K562 (cell line): ENCODE results near the gene MPV17L2. TPM values are rescaled to one million over a fixed set of nuclear protein-coding genes. Genes with fewer than 3 reads are reported as not detected.

Experiments used
- ATF1 ChIP-seq, 2 experiments: fragments of 450-650 bp in 1 of 2; IDR thresholded peaks; 2 replicates each; pipeline ENCODE4 v1.6.1; 2016; ENCODE audit warnings: missing compliant biosample characterization in 1 of 2, missing genetic modification characterization in 1 of 2
- BCOR ChIP-seq: fragments of 450-650 bp; IDR thresholded peaks from 2 replicates; pipeline ENCODE4 v1.6.1; 2016
- CAMTA2 ChIP-seq: fragments of 250-450 bp; sonication (Bioruptor Pico); conservative IDR thresholded peaks from 2 replicates; pipeline ENCODE4 v1.5.1; 2022
- CBX2 ChIP-seq: fragments of 200-600 bp; sonication (generic); IDR thresholded peaks from one replicate; pipeline ENCODE4 v1.6.1; 2012; ENCODE audit warnings: mild to moderate bottlenecking, low read length, inconsistent platforms; ENCODE audit not compliant: insufficient read depth, poor library complexity, severe bottlenecking
- CTBP1 ChIP-seq: fragments of 450-650 bp; IDR thresholded peaks from 2 replicates; pipeline ENCODE4 v1.6.1; 2016; ENCODE audit warnings: borderline replicate concordance
- ELF2 ChIP-seq: fragments of 250-450 bp; sonication (Bioruptor Pico); IDR thresholded peaks from 2 replicates; pipeline ENCODE4 v1.5.0; 2021; ENCODE audit warnings: mild to moderate bottlenecking
- HMGN3 ChIP-seq: IDR thresholded peaks from 2 replicates; pipeline ENCODE4 v1.6.1; 2011; ENCODE audit warnings: borderline replicate concordance, low read depth, mild to moderate bottlenecking, mixed read lengths, low read length; ENCODE audit not compliant: insufficient read length; ENCODE audit errors: extremely low read depth
- HSF4 ChIP-seq: fragments of 250-450 bp; sonication (Bioruptor Pico); IDR thresholded peaks from 2 replicates; pipeline ENCODE4 v2.1.2; 2022; ENCODE audit warnings: mild to moderate bottlenecking, moderate library complexity, borderline replicate concordance
- LCOR ChIP-seq: sonication (generic); formaldehyde crosslinking; IDR thresholded peaks from 2 replicates; pipeline ENCODE4 v1.8.0; 2022; ENCODE audit warnings: mild to moderate bottlenecking, missing genetic modification reagents
- LEF1 ChIP-seq: fragments of 450-650 bp; IDR thresholded peaks from 2 replicates; pipeline ENCODE4 v1.6.1; 2016; ENCODE audit warnings: mild to moderate bottlenecking
- MCM2 ChIP-seq: fragments of 450-650 bp; IDR thresholded peaks from 2 replicates; pipeline ENCODE4 v1.6.1; 2017; ENCODE audit warnings: low read depth, mild to moderate bottlenecking
- MCM3 ChIP-seq: fragments of 450-650 bp; IDR thresholded peaks from 2 replicates; pipeline ENCODE4 v1.6.1; 2016
- NFXL1 ChIP-seq: fragments of 450-650 bp; formaldehyde crosslinking; IDR thresholded peaks from 2 replicates; pipeline ENCODE4 v1.4.0; 2021; ENCODE audit warnings: mild to moderate bottlenecking
- NR1H2 ChIP-seq: sonication (generic); formaldehyde crosslinking; IDR thresholded peaks from 2 replicates; pipeline ENCODE4 v1.4.0; 2020; ENCODE audit warnings: mild to moderate bottlenecking, missing genetic modification reagents
- NR2F6 ChIP-seq: fragments of 450-650 bp; formaldehyde crosslinking; IDR thresholded peaks from 2 replicates; pipeline ENCODE4 v1.4.0; 2020; ENCODE audit warnings: mild to moderate bottlenecking
- NR4A1 ChIP-seq, 2 experiments: fragments of 250-450 bp in 1 of 2; fragments of 450-650 bp in 1 of 2; sonication (Bioruptor Pico) in 1 of 2; IDR thresholded peaks; 2 replicates each; pipeline versions ENCODE4 v1.4.0 to v1.6.1; 2016 to 2020; ENCODE audit warnings: mild to moderate bottlenecking in 2 of 2, missing compliant biosample characterization in 1 of 2, missing genetic modification characterization in 1 of 2, moderate library complexity in 1 of 2
- SMARCA4 ChIP-seq: fragments of 450-650 bp; IDR thresholded peaks from 2 replicates; pipeline ENCODE4 v1.6.1; 2016
- SMARCE1 ChIP-seq: fragments of 450-650 bp; IDR thresholded peaks from 2 replicates; pipeline ENCODE4 v1.7.1; 2016; ENCODE audit warnings: mild to moderate bottlenecking
- TAF9B ChIP-seq: fragments of 450-650 bp; IDR thresholded peaks from 2 replicates; pipeline ENCODE4 v1.6.1; 2018; ENCODE audit warnings: mild to moderate bottlenecking; ENCODE audit not compliant: partially characterized antibody
- ZBTB11 ChIP-seq, 3 experiments: fragments of 200-800 bp in 1 of 3; fragments of 250-450 bp in 1 of 3; fragments of 450-650 bp in 1 of 3; sonication (Bioruptor Pico) in 1 of 3; sonication (Bioruptor generic) in 1 of 3; formaldehyde crosslinking in 1 of 3; IDR thresholded peaks; 2 replicates each; pipeline versions ENCODE4 v1.6.1 to v1.8.0; 2016 to 2022; ENCODE audit warnings: mild to moderate bottlenecking in 2 of 3, missing genetic modification characterization in 2 of 3, missing compliant biosample characterization in 1 of 3, moderate library complexity in 1 of 3
- ZBTB33 ChIP-seq: sonication (generic); formaldehyde crosslinking; IDR thresholded peaks from 2 replicates; pipeline ENCODE4 v1.8.1; 2023; ENCODE audit warnings: mild to moderate bottlenecking, missing genetic modification reagents
- ZNF212 ChIP-seq: fragments of 450-650 bp; formaldehyde crosslinking; IDR thresholded peaks from 2 replicates; pipeline ENCODE4 v1.4.0; 2020; ENCODE audit warnings: mild to moderate bottlenecking
- ZNF347 ChIP-seq: fragments of 450-650 bp; formaldehyde crosslinking; IDR thresholded peaks from 2 replicates; pipeline ENCODE4 v1.4.0; 2020; ENCODE audit warnings: low read depth, mild to moderate bottlenecking, moderate library complexity
- ZNF766 ChIP-seq: fragments of 200-800 bp; sonication (Bioruptor generic); conservative IDR thresholded peaks from 2 replicates; pipeline ENCODE4 v1.6.1; 2016; ENCODE audit warnings: missing genetic modification characterization, missing compliant biosample characterization
- polyA plus RNA-seq, 8 experiments: library from polyadenylated mRNA; depleted of rRNA in 4 of 8; stranded (reverse) in 5 of 8; unstranded in 3 of 8; fragments of >200 nt; fragmentation: Nextera tagmentation in 2 of 8; fragmentation: Illumina TruSeq in 1 of 8; extraction: Ambion mirVana in 2 of 8; extraction: Trizol in 1 of 8; gene quantifications; 2 replicates each; pipeline versions ENCODE4 v1.2.1 to v1.2.3, GENCODE V29; 2011 to 2014; ENCODE audit warnings: inconsistent platforms in 1 of 8, missing spikeins in 1 of 8
- total RNA-seq, 7 experiments: library from RNA; depleted of rRNA in 6 of 7; stranded (reverse); fragments of >200 nt in 6 of 7; fragmentation: Illumina TruSeq in 2 of 7; extraction: Trizol in 2 of 7; gene quantifications; 2 replicates each; pipeline versions ENCODE4 v1.2.1 to v1.2.3, GENCODE V29; 2011 to 2021; ENCODE audit warnings: low replicate concordance in 1 of 7

The MPV17L2 gene
- total and polyA plus RNA-seq, 9 of the 15 experiments (the other 6 are each of a cell fraction or from before 2014, with no cell fraction given): 10.6 to 60.2 (median 28.5) TPM

- no peak for TF ChIP-seq ZBTB11 (CRISPR knock-in tag; IDR thresholded peaks at IDR 0.05)
- 0 out of 2 replicates have a peak, but pooled peaks have one; percentile 22 for TF ChIP-seq CTBP1
- TF ChIP-seq TAF9B: no peak
- no peak for TF ChIP-seq MCM3
- TF ChIP-seq NR4A1 (CRISPR knock-in tag; IDR thresholded peaks at IDR 0.05): no peak
- no peak for TF ChIP-seq NR4A1 (tag; IDR thresholded peaks at IDR 0.05)
- TF ChIP-seq ZNF766: no peak
- TF ChIP-seq LEF1: 0 out of 2 replicates have a peak, but pooled peaks have one; percentile 45
- TF ChIP-seq NR2F6: no peak
- peak; percentile 50 for TF ChIP-seq SMARCA4
- TF ChIP-seq LCOR (CRISPR knock-in tag): no peak
- TF ChIP-seq ATF1 (CRISPR knock-in tag; IDR thresholded peaks at IDR 0.05): no peak
- TF ChIP-seq ATF1 (tag; IDR thresholded peaks at IDR 0.05): peak; percentile 65
- TF ChIP-seq CAMTA2 (CRISPR knock-in tag): 0 out of 2 replicates have a peak, but pooled peaks have one; percentile 36
- TF ChIP-seq NR1H2 (CRISPR knock-in tag): peak; percentile 79; the same call in 1 of the 2 replicates
- TF ChIP-seq ELF2 (CRISPR knock-in tag): no peak
- peak; percentile 91 for TF ChIP-seq BCOR
- TF ChIP-seq ZBTB33 (CRISPR knock-in tag): peak; percentile 96
- TF ChIP-seq HMGN3: peak; percentile 24
- no peak for TF ChIP-seq ZNF212 (CRISPR knock-in tag)
- no peak for TF ChIP-seq ZNF347 (CRISPR knock-in tag)
- no peak for TF ChIP-seq HSF4
- TF ChIP-seq SMARCE1: 0 out of 2 replicates have a peak, but pooled peaks have one; percentile 33
- no peak for TF ChIP-seq MCM2
- no peak for TF ChIP-seq NFXL1 (CRISPR knock-in tag)
- no peak for TF ChIP-seq CBX2
These were observed 31.7 kb downstream of the MPV17L2 start (continued) for GRCh38 chr19:18224525-18225354.
